ENCODE results near the gene FLT3.
A peak's percentile ranks its signal among the peaks of the same experiment; 100 is the strongest.

The FLT3 gene

GRCh38 chr13:27953676-27954405, 146.5 kb downstream of the FLT3 start:
- peak overlapping the region; percentile 61 for H3K4me3 ChIP-seq (ENCODE audit: low read depth, low read length)
- peak; percentile 81 for DNase-seq (ENCODE audit: low read depth)
- peak; percentile 95 for TF ChIP-seq CTCF (IDR thresholded peaks at IDR 0.05; ENCODE audit: insufficient read depth, low read depth, low read length, missing control alignments)

Measured in GM12865 (cell line).